Right lobe of liver (tissue), 4 donors: ENCODE data around the gene HMGCS2.

Experiments
- CTCF ChIP-seq, 4 donors: fragments of 200-600 bp in 3 of 4; fragments of 450-650 bp in 1 of 4; IDR thresholded peaks; one replicate each; pipeline versions ENCODE4 v1.5.1 to v1.8.0; 2016 to 2022; ENCODE audit warnings: antibody characterized with exemption in 4 of 4, mild to moderate bottlenecking in 2 of 4
- POLR2A ChIP-seq: fragments of 450-650 bp; IDR thresholded peaks from one replicate; pipeline ENCODE4 v1.6.1; 2017; ENCODE audit warnings: antibody characterized with exemption, mild to moderate bottlenecking
- donor health status: DM: no; HTN: no; CAD: no.
- donor health status: DM: no; HTN: no; CAD: no.
- donor health status: DM: no; HTN: yes; CAD: no.

GRCh38 chr1:119781434-119782210, 12.9 kb upstream of the HMGCS2 start:
- TF ChIP-seq POLR2A (no peak), CTCF (IDR thresholded peaks at IDR 0.05) (peak in 3 of 4 donors; percentile 11 to 42 (median 29))
